Measurements from ENCODE around the gene MTAP.
A peak's percentile ranks its signal among the peaks of the same experiment; 100 is the strongest.

MTAP gene

DNA sequence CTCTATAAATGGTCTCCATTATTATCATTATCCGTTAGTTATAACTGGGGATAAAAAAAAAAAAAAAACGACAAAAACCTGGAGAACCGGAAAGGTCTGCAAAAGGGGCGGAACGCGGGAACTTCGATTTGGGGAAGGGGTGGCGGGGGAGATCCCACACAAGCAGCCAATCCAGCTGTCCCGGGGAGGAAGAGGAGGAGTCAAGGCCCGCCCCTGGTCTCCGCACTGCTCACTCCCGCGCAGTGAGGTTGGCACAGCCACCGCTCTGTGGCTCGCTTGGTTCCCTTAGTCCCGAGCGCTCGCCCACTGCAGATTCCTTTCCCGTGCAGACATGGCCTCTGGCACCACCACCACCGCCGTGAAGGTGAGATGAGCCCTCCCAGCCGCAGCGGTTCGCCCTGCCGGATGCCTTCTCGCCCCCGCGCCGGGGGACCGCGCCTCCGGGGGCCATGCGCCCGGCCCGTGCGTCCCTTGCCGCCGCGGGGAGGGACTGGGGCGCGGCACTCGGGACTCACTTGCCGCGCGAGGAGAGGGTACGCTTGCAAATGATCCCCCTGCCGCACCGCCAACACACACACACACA lies at the start of gene MTAP:
Gene MTAP (plus strand): TSS at position 219 of the 583 bp plus-strand sequence. CDS start 113 bp downstream, at position 332.
- peak; percentile 94 for DNase-seq (ENCODE audit: low read depth, low spot score)

DNA sequence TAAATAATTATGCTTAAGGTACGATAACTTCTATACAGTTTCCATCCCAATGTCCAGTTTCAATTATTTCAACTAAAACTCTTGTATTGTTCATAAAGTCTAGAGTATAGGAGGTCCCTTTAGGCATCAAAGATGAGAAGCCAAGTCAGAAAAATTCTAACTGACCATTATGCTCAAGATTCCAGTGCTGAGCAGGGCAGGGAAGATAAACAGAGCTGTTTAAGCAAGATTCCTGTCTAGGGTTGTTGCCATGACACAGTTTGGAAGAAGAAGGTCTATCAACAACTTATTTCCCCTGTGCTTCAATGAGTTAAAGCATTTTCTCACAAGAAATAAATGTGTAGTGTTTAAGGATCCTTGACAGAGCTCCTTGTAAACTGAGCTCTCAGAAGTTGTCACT lies 48.9 kb upstream of the MTAP start:
- no peak for DNase-seq (ENCODE audit: low read depth, low spot score)

DNA sequence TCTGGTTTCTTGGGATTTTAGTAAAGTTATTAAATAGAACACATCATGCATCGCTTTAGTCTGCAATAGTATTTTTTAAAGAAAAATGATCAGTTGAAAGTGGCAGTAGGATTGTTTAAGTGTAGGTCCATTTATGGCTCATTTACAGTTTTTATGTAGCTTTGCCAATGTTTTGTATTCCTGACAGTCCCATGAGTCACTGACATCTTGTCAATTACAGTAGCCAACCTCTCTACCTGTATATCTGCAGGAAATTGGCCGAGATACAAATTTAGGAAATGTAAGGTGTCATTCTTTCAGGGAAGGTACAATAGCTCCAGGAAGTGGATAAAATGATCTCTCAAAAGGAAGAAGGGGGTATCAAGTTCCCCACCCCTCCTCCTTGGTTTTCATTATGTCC lies 47.7 kb upstream of the MTAP start:
- DNase-seq (ENCODE audit: low read depth, low spot score): no peak

DNA sequence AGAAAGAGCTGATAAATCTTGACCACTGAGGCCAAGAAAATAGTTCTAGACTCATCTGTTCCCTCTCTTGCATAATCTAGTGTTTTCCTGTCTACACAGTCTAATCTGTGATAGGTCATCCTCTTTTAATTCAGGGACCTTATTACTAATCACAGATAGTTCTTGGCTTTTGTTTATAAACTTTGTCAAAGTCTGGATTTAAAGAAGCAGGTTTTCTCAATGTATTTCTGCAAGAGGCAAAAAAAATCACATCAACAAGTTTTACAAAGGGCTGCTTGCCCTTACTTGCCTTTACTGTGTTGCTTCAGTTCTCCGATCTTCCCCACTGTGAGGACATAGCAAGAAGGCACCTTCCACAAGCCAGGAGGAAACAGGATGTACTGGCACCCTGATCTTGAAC lies 43.9 kb upstream of the MTAP start:
- DNase-seq (ENCODE audit: low read depth, low spot score): no peak

DNA sequence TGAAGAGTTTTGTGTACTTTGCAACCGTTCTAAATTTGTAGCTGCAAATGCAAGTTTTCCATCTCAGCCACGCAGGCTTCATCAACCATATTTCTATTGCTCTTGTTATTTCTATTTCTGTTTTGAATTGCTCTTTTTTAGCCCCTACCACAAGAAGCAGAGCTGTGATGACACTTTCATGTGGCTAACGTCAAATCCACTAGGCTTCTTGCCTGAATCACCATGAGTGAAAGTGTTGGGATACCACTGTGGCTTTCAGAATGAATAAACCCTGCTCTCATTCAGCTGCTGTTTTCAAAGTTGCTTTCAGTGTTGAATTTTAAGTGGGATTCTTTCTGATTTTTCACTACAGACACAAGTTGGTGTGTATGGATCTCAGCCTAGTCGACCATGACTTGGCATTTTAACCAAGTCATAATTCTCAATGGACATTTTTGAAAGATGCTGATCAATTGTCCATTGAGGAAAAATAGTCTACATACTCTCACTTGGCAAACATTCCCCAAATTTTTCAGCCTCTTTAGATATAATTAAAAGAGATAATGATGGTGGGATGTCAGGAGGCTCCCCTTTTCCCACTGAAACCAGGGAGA lies 41.0 kb upstream of the MTAP start:
- DNase-seq (ENCODE audit: low read depth, low spot score): no peak

DNA sequence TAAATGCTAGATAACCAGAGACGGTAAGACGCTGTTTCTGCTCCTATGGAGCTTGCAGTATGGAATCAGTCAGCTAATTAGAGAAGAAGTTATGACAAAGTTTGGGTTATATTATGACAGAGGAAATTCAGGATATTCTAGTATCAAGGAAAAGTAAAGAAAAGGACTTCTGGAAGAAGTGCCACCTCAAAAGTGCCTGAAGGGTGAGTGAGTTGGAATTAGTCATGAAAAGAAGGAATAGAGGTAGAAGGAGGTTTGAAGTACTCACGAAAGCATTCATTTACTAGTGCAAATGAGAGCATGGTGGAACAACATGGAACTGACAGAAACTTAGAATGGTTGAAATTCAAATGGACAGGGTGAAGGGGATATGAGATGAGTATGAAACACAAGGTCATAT lies 40.4 kb upstream of the MTAP start:
- DNase-seq (ENCODE audit: low read depth, low spot score): no peak

DNA sequence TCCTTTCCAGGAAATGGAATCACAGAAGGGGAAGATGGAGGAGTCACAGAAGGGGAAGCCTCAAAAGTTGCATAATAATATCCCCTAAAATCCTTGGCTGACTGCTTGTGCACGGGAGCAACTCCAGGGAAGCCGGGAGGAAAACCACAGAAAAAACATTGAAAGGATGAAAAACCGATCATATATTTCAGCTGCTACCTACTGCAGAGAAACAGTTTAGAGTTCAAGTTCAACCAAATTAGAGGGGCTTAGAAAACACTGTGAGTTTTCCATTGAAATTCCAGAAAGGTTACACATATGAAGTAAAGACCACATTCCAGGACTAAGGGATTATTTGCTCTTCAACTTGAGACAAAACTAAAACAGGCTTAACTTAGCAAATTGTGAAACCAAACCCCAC lies 37.6 kb upstream of the MTAP start:
- no peak for DNase-seq (ENCODE audit: low read depth, low spot score)

DNA sequence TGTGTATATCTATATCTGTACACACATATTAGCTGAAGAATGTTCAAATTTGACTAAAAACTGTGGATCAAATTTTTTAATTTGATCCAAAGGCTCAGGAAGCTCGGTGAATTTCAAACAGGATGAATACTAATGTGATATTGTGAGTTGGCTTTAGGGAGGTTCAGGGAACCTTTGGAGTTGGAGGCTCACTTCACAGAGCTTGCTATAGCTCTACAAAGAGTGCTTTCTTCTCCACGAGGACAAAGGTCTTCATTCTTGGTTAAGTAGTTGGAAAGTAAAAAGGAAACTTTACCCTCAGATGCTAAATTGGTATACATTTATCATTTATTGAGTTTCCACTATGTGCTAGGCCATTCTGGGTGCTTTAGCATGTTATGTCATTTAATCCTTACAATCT lies 36.3 kb upstream of the MTAP start:
- DNase-seq (ENCODE audit: low read depth, low spot score): no peak

DNA sequence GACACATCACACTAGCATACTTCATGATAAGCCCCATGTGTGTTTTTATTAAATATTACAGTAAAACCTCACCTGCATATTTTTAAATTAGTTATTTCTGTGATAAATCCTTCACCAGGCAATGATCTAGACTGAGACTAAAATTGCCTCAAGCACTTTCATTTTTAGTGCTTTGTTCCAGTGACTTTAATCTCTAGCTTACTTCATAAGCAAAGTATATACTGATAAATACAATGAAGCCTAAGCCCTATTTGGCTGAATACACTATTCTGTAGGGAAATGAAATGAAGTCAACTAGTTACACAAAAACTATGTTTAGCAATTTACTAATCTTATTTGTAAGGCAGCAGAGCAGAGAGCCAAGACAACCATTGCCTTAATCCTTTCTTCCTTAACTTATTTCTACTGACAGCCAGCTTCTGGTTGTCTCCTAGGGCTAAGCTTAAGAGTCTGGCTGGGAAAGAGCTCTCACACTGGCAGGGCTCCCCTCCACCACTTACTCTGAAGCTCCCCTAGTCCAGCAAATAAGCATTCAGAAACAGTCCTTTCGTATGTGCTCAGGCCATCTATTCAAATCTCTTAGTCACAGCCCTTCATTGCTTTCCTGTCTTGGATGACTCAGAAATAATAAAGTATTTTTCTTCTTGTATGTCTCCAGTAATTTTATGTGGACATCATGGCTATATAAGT lies 31.4 kb upstream of the MTAP start:
- no peak for DNase-seq (ENCODE audit: low read depth, low spot score)

DNA sequence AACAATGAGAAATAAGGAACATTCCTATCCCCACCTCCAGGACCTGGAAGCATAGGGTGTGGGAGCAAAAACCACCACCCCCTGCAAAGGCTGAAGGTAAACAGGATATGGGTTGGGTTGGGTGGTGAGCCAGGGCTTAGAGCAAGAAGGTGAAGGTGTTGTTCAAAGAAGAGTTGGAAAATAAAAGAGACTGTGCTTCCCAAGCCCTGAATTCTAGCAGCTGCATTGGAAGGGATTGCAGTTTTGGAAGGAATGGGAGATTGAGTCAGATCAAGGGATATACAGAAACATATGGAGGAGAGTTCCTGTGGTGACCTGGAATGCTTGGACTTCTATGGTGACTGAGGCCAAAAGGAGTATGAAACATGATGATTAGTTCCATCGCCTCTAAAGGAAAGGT lies 24.7 kb upstream of the MTAP start:
- DNase-seq (ENCODE audit: low read depth, low spot score): no peak

DNA sequence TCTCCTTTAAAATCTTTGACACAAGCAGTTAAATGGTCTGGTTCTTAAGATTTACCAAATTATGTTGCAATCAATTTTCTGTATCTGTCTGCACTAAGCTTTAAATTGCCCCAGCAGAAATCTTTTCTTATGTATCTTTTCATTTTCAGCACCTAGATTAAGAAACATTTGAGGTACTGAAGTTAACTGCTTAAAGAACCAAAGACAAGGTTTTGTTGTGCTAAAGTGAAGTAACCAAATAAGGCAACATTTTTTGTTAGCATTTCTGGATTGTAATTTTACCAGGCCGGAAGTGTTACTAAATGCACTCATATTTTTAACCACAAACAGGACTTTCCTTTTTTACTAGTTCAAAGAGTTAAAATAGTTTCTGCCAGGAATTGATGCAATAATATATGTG lies 24.1 kb upstream of the MTAP start:
- no peak for DNase-seq (ENCODE audit: low read depth, low spot score)

DNA sequence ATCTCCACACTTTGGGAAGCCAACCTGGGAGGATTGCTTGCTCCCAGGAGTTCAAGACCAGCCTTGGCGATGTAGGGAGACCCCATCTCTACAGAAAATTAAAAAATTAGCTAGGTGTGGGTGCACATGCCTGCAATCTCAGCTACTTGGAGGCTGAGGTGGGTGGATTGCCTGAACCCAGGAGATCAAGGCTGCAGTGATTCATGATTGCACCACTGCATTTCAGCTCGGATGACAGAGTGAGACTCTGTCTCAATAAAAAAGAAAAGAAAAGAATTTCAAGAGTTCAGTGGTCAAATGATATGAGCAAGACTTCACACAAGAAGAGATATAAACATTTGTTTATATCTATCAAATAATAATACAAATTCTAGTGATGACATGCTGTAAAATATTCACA lies 23.0 kb upstream of the MTAP start:
- no peak for DNase-seq (ENCODE audit: low read depth, low spot score)

DNA sequence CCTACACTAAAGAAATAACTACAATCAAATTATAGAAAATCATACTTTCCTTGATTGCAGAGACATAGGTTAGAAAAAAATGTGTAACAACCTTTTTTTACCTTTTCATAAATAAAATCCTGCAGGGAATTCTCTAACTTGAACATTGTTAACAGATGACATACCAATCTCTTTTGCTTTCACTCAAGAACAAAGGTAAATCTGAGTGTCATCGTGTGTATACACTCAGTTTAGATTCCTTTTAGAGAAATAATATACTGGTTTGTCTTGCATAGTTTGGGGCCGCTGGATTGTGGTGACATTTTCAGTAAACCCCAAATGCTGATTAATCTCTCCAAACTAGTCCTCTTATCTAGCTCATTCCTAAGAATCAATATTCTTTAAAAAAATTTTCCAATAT lies 20.8 kb upstream of the MTAP start:
- DNase-seq (ENCODE audit: low read depth, low spot score): no peak

DNA sequence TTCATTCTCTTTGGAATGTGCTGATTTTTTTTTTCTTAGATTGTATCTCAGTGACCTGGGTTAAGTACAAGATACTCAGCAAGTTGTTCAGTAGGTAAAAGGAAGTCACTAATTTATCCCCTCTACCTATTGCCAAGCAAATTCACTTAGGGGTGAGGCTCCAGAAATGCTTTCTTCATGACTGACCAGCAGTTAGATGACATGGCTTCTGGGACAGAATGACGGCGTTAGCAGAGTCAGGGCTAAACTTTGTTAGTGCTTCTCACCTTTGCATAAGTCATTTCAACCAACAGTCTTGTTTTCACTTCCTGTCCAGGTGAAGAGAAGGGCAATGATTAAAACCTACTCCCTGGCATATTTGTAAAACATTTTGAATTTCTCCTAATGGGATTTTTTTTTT lies 20.2 kb upstream of the MTAP start:
- DNase-seq (ENCODE audit: low read depth, low spot score): no peak

DNA sequence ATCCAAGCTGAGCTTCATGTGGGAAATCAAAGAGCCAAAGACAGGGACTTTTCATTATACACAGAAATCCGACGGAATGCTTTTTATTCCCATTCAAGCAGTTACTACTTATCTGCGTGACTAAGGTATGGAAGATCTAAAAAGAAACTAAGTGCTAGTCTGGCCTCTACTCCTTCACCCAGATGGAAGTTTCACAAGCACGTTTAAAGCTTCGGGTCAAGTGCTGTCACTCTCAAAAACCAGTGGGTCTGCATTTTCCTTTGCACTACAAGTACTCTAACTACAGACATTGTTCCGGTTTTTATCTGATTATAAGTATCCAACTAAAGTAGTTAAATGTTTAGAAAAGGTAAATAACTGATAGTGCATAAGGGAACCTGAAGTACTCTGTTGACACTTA lies 13.7 kb upstream of the MTAP start:
- no peak for DNase-seq (ENCODE audit: low read depth, low spot score)

DNA sequence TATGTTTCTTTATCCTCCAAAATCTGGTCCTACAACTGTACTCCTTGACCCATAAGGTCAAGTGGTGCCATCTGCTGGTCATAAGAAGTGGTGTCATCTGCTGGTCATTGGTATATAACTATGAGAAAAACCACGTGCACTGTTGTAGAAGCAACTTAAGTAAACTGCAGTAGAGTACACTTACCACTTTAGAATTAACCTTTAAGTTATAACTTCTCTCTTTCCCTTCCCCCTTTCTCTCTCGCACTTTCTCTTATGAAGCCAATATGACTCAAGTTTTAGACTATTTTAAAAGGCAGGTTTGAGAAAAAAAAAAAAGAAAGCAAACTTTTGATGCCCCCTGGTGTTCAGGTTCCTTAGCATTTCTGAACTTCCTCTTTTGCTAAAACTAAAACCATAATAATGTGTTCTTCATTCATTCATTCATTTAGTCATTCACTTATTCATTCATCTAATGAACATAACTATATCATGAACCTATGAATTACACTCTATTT lies 12.8 kb upstream of the MTAP start:
- peak; percentile 48 for DNase-seq (ENCODE audit: low read depth, low spot score)

DNA sequence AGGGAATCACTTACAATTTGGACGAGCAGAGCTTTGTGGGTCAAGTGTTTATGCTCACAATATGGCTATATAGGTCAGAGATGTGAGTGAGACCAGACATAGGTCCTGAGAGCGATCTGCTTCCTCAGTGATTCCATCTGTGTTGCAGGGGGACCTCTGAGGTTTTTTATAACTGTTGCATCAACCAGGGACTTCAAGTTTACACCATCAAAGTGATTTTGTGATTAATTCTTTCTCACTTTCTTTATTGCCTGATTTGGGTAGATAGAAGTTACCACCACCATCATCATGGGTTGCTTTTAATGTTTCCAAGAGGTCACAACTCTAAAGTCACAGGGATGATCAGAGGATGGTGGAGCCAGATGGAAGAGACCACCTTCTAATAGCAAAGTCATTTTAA lies 7.0 kb upstream of the MTAP start:
- DNase-seq (ENCODE audit: low read depth, low spot score): no peak

DNA sequence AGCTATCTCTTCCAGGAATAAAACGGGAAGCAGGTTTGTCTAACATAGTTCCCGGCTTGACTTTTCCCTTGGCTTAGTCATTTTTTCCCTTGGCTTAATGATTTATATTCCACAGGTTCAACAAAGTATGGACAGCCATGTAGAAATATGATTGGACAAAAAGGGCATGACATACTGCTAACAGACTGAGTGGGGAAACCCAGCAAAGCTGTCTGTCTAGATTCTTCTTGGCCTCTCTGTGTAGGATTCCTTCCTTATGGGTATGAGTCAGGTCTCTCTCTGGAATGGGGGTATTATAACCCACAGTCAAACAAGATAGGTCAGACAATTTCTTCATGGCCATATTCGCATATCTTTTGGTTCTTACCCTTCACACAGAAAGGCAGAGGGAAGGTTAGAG lies 5.7 kb upstream of the MTAP start:
- DNase-seq (ENCODE audit: low read depth, low spot score): no peak

DNA sequence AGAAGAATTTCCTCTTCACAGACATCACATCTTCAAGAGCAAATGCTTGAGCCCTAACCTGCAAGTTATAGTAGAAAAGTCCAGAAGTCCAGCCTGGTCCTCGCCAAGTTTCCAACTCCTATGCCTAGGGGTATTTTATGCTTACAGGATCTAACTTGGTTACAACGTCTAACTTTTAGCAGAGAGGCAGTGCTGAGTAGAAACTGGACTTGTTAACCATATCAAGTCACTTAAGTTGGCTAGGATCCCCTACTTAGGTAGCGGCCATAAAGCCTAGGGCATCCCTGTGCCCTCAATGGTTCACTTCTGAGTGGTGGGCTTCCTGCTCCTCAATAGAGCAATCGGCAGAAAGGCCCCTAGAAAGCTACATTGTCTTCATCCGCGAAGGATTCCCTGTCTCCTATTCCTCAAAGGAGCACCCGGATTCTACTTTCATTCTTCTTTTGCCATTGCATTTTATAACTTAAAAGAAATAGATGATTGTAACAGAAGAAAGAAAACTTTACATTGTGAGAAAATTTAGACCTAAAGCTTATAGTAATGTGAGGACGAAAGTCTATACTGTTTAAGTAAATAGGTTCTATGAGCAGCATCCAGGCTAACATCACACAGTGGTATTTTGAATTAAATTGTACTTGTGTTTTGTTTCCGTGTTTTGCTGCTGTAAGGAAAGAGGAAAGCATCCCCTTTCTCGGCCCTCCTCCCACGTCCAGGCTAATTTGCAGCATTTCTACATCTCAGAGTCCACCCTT lies 1.3 kb upstream of the MTAP start:
- no peak for DNase-seq (ENCODE audit: low read depth, low spot score)

DNA sequence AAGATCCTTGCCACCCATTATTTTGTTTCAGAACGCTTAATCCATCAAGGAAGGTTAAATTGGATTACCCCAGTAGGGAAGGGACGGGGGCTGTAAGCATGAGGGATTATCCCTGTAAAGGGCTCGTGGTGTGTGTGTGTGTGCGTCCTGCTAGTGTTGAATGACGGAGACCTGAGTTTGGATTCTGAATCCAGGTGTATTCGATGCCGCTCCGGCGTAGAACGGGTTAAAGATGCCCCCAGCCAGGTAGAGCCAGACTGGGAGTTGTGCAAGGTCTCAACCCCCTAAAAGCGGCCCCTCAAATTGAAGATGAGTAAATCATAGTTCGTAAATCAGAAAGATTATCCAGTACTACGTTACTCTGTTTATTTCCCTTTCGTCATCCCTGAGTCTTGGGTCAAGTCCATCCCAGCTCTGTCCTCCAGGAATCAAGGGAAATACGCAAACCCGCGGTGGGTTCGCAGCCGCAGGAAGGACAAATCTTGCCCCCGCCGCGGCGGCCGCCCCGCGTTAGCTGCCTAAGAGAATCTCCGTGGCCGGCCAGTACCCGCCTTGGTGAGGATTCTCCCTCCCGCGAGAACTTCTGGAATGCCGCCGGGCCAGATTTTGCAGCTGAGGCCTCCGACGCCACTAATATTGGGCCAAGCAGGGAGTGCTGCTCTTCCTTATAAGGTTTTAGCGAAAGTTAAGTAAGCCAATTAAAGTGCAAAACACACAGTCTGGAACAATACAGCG lies 586 bp upstream of the MTAP start:
- DNase-seq (ENCODE audit: low read depth, low spot score): peak; percentile 88

DNA sequence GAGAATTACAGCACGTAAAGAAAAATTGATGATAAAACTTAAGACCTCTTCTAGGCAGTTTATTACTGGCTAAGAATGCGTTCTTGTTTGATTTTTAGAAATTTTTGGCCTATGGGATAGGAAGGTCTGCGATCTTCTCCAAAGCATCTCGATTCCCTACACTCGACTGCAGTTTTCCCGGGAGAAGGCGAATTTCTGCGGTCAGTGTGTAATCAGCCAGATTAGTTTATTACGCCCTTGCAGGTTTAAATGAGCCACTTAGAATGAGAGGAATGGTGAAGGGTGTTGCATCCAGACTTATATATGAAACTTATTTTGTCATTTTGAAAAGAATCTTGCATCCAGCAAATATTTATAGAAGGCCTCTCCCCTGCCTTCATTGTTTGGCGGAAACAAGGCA lies 1.2 kb downstream of the MTAP start:
- DNase-seq (ENCODE audit: low read depth, low spot score): no peak

DNA sequence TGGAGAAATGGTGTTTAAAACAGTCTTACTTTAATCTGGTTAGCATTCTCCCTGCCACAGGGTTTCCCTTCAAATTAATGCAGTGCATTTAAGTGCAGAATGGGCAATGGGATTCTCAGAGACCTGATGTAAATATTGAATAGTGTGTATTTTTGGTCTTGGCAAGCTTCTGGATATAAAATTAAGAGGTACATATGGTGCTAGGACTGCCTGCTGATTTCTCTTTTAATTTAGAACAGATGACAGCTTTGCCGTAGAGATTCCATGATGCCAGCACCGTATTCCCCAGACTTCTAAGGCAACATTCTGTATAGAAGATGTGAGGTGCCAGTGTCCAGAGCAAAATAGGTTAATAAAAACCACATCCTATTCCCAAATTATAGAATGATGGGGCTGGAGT lies 1.9 kb downstream of the MTAP start:
- no peak for DNase-seq (ENCODE audit: low read depth, low spot score)

All from ELF-1 (cell line).